ENCODE results near the gene CALD1. TPM values are rescaled to one million over a fixed set of nuclear protein-coding genes. Genes with fewer than 3 reads are reported as not detected.

CALD1 gene, protein sequence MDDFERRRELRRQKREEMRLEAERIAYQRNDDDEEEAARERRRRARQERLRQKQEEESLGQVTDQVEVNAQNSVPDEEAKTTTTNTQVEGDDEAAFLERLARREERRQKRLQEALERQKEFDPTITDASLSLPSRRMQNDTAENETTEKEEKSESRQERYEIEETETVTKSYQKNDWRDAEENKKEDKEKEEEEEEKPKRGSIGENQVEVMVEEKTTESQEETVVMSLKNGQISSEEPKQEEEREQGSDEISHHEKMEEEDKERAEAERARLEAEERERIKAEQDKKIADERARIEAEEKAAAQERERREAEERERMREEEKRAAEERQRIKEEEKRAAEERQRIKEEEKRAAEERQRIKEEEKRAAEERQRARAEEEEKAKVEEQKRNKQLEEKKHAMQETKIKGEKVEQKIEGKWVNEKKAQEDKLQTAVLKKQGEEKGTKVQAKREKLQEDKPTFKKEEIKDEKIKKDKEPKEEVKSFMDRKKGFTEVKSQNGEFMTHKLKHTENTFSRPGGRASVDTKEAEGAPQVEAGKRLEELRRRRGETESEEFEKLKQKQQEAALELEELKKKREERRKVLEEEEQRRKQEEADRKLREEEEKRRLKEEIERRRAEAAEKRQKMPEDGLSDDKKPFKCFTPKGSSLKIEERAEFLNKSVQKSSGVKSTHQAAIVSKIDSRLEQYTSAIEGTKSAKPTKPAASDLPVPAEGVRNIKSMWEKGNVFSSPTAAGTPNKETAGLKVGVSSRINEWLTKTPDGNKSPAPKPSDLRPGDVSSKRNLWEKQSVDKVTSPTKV
- total RNA-seq, result 228 and 258 TPM in 2 replicates

DNA sequence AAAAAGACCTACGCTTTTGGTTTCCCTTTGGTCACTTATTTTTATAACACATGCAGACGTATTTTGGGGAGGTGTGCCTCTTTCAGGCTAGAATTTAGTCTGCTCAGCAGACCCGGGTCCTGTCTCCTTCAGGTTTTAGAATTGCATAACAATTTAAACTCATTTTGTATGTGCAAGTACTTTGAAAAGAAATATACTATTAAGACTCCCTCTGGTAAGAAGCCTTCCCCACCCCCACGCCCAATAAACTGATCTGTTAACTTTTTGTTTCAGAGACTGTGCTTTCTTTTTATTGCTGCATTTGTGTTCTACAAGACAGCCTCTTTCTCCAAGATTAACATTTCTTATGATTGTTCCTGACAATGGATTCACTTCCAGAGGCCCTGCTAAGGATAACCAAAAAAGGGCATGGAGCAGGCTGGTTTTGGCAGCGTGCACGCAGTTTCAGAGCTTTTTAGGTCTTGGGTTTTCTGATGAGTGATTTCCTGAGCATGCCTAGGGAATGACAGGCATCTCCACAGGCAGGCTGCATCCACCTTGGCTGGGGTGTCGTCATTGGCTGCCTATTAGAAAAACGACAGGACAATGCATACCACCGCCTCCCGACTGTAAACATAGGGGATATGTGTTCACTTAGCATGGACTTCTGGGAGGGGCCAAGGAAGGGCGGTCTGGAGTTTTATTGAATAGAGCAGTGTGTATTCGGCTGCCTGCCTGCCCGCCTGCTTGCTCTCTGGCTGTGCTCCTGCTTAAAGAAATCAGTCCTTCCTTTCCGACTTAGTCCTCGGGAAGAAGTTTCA is at the start of gene CALD1:
CALD1 (plus strand) TSS at position 694 of the 800 bp plus-strand sequence. CDS start 88,100 bp downstream, outside the sequence.
- peak; percentile 100 for DNase-seq

DNA sequence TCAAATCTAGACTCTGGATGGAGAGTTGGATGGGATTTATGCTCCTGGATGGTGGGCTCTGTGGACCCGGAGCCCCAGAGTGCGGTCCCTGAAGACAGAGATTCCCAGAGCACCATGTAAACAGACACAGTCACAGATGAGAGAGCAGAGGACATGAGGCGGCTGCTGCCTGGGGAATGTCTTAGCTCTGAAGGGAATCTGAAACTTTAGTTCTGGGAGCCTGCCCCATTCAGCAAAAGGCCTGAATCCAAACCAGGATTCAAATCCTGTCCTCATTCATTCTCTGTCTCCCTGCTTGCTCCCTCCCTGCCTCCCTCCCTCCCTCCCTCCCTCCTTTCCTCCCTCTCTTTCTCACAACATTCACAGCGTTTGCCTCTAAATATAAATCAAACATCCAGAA is 49.5 kb upstream of the CALD1 start:
- no peak for DNase-seq

DNA sequence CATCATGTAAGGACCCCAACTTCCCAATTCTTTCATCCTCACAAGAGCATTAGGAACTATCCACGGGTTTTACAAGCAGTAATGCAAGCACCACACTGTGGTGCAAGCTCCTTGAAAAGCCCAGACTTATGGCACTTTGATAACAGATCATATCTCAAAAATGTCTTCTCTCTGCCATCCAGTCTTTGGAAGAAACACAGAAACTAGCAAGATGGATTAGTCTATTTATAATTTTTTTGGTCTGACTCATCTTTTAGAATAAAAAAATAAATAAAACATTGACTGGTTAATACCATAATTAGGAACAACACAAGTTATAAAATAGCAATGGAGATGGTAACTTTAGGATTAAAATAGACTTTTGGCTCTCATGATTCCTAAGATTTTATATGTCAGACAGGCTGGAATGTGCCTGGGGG is 49.0 kb upstream of the CALD1 start:
- DNase-seq, result no peak

DNA sequence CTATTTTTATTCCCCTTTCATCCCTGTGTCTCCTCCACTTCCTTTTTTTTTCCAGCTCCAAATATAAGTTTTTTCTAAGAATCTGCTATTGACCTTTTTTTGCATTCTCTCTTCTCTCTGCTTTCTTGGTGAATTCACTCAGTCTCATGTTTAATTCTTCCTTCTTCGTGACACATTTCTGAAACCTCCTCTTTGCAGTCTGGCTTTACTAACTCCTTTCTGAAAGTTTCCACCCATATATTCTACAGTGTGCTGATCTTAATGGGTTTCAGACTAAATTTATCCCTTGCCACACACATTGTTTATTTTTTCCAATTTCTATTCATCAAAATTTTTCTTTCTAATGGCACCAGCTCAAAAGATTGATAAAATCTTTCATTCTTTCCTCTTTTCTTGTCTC is 47.8 kb upstream of the CALD1 start:
- DNase-seq, result no peak

DNA sequence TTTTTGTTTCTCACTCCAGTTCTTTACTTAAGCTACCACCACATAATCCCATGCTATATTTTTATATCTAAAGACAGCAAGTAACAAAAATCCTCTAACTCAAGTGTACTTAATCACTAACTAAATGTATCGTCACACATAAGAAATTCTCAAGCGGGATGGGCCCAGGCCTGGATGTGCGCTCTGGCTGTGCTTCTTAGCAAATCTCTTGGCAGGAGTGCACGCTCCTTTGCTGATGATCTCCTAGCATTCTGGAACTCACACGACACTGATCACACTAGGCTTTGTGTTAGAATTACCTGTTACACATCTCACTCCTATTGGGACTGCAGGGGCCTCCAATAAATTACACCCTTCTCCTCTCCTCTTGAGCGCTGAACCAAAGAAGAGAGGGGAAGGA is 46.7 kb upstream of the CALD1 start:
- DNase-seq, result no peak

DNA sequence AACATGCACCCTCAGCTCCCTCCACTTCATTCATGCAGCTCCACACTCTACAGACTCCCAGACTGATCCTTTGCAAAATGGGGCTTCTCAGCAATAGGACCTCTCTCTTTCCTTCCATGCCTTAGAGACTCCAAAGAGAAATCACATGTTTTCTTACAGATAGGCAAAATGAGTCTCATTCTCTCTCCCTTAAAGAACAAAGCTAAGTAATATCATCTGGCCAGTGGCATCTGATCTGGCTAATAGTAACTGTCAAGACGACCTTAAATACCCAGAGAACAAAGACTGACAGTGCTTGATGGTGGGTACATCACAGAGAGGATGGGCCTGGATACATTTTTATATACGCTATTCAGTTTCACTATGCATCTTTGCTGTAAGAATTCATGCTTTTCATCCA is 43.1 kb upstream of the CALD1 start:
- DNase-seq, result no peak

DNA sequence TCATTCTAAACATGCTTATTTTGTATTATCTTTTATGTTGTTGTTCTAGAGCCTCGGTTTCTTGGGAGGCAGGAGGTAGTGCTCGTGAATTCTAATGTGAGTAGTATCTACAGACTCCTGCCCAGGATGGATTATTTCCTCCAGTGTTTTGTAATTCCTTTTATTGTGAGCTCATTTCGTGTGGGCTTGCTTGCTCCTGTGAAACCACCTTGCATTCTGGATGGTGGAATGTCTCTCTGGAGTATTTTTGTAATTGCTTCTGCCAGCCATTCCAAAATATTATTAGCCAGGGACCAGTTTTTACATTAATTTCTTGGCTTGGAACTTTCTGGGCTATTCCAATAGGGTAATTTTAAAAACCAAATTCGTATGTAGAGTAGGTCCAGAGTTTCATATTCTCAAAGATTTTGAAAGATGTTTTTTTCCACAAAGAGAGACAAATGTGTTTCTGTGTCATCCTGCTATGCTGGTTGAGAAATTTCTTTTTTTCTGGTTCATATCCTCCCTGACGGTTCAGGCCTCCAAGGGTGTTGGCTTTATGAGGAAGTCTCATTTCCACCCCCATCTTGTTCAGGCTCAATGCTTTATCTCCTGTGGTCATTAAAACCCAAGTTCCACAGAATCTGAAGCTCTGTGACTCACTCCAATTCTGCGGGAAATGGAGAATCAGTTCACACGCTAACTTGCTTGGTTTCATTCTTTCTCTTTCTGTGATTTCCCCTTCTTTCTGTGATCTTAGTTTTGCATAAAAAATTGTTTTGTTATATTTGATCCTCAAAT is 41.7 kb upstream of the CALD1 start:
- peak; percentile 27 for DNase-seq

DNA sequence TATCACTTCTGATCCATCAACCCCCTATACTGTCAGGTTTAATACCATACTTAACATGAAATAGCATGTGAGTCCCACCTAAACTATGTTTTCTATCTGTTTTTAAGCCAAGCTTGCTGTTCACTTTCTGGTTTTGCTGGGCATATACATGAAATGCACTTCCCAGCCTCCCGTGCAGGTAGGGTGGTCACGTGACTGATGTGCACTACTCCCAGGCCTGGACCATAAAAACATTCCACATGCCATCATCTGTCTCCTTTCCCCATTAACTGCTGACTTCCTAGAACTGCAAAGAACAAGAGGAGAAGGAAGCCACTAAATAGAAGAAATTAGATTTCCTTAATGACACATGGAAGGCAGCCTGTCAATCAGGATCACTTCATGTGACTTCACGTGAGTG is 40.1 kb upstream of the CALD1 start:
- no peak for DNase-seq

DNA sequence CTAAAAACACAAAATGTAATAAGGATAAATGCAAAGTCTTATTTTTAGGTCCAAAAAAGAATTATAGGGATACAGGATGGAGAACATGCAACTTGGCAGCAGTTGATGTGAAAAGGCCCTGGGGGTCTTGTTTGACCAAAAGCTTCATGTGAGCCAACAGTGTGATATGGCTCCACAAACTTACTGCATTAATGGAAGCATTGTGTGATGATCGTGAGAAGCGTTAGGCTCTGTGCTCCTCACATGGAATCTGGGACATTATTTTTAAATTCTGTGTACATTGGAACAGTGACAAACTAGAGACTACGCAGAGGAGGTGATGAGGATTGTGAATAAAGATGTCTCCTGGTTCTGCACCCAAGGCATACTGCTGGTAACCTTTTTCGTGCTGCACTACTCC is 39.1 kb upstream of the CALD1 start:
- DNase-seq, result no peak

DNA sequence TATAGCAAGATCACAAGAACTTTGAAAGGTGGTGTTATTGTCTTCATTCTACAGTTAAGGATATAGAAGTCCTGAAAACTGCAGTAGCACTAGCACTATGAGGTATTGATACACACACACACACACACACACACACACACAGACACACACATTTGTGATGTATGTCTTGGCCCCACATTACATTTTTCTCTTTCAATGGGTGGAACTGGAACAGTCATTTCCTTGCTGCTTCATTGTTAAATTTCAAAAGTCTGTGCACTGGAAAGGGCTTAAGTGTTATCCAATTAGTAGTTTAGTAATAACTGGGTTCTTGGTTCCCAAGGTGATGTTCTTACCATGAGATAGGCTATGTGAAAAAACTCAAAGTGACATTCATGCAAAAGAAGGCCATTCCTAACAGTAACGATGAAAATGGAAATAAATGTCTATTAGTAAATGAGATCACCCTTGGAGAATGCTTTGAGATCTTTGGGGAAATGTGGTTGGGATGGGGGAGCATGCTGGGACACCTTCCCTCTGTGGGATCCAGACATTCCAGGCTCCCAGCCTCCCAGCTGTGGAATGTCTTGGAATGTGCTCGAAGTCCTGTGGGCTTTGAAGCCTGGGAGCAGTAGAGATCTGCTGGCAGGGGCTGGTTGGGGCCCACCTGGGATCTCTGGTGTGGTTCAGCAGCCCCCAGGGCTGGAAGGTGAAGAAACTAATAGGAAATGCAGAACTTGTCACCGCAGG is 37.4 kb upstream of the CALD1 start:
- DNase-seq, result peak; percentile 88

DNA sequence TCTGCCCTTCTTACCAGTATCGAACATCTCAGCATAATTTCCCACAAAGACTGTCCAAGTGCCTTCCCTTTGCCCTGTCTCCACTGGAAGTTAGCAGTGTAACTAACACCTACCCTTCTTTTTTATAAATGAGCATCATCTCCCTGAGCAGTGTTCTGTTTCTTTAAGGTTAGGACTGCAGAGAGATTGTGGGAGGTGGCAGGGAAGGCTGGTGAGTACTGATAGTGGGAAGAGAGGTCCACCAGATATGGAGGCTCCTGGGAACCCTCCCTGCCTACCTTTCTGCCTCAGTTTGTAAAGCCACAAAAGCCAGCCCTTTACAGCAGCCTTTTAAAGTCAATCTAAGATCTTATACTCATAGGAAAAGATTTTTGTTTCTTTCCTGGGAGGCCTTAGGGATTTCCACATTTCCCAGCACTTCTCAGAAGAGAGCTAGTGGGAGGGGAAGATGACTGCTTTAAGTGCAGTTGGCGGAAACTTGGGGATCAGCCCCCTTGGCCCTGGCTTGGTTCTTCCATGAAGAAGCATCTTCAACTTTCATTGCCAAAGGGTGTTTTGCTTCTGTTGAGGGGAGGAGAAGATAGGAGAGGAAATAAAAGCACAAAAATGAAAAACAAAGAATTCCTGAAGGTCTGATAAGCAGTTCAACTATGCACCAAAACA is 36.6 kb upstream of the CALD1 start:
- no peak for DNase-seq

DNA sequence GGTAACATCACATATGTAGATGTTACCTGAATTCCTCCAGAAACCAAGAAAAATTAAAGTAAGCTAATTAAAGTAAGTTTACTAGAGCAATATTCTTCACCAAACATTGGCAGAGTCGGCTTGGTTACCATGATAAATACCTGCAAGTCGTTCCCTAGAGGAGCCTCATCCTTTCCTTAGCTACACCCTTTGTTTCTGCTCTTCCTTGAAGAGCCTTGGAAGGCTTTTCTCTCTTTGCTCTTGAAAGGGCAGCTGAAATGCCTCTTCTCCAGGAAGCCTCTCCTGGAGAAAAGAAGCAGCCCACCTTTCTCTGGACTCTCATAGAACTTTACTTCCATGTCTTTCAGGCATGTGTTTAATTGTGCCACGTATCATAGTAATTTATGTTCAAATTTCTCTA is 34.9 kb upstream of the CALD1 start:
- DNase-seq, result no peak

DNA sequence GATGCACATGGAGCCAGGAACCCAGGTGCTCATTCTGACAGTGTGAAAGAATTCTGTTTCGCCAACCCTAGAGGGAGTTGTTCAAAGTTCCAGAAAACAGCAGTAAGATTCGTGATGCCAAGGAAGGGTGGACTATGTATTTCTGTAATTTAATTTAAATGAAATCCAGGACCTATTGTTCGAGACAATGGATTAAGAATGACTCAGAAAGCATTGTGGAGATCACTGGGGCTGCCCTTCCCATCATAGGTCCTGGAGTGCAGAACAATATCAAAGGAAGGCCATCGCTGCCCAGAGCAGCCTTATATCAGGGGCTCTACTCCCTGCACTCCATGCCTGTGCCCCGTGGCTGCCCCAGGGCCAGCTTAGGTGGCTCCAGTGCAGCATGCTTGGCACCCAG is 32.1 kb upstream of the CALD1 start:
- peak; percentile 74 for DNase-seq

DNA sequence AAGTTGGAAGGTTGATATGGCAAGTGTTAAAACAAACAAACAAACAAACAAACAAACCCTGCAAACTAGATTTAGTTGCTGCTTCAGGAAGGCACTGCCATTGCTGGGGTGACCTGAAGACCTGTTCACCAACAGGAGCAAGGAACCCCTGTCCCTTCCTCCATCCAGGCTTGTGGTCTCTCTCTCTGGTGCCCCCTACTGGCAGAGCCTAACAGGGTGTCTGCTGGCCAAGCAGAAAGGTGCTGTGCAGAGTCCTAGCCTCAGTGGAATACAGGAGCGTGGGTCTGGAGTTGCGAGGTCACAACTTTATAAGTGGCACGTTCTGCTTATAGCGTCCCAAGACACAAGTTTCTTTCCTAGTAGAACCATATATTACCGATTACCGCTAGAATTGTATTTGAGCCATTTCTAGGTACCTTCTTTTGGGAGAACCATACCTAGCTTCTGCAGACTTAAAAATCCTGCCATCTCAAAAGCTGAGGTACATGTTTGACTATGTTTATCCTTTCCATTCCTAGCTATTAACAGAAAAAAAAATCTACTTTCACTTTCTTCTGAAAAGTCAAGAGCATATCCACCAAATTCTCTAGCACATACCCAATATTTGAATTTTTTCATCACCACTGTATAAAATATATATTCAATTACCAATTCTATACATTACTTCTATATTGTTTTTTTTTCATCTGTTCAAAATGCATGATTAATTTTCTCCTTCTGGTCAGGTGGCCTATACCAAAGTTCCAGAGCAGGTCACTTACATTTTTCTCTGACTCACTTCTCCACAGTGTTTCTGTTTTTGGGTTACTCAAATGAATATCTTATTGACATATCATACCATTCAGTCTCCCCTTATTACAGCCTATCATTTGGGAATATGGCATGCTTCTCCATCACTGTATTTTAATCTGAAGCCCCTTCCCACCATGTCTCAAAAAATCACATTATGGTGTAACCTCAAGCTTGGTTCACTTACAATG is 29.1 kb upstream of the CALD1 start:
- DNase-seq, result peak; percentile 73

DNA sequence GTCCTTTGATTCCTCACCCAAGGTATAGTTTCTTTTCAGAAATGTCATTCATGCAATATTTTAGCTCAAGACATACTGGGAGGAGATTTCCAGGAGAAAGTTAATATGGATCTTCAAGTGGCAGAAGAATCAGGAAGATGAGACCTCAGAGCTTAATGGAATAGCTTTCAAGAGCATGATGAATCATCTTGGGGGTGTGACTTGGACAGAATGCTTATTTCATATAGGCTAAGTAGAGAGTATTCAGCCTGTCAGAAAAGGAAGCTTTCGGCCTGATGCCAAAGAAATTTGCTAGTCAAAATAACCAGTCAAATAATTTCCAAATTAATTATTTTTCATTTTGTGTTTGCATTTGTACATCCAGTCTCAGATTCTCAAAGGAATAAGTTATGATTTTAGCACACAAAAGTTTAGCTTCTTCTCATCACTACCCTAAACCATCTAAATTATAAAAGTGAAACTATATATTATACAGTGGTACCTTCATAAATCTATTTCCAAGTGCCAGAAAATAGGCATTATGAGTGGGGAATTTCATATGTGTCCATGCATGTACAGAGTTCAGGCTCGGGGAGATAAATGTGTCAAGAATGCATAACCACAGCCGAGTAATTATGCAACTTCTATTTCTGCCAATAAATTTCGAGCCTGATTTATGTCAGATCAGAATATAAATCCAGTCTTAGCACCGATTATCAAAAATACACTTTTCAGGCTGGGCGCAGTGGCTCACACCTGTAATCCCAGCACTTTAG is 27.3 kb upstream of the CALD1 start:
- peak; percentile 56 for DNase-seq

DNA sequence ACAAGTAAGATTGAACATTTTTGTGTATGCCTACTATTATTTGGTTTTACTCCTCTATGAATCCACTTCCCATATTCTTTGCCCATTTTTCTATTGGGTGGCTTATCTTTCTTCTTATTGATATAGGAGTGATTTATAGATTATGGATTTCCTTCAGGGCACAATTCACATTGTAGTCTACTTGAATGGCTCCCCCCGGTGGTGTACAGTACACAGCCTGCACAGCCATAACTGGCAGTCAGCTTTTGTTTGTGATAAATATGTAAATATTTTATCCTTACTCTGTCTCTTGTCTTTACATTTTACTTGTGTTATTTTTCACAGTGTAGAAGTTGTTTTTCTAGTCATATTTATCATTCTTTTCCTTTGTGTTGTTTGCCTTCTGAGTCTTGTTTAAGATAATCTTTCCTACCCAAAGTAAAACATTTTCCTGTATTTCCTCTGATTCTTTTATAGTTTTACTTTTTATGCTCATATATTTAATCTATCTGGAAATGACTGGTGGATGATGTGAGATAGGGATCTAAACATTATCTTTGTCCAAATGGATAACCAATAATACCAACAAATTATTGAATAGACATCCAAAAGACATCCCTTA is 23.9 kb upstream of the CALD1 start:
- peak; percentile 62 for DNase-seq

DNA sequence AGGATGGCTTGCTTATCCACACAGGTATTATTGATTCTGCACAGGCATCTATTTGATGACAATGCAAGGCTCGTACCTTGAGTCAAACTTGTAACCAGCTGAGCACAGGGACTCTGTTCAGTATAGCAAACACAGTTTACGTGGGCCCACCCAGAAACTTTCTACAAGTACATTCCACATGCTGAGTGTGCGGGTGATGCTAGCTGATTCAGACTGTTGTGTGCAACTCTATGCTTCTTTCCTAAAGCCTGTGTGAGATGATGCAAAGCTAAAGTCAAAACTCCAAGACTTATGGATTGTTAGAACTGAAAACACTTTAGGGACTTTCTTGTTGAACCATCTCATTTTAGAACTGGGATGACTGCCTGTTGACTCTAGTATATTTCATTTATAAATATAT is 21.5 kb upstream of the CALD1 start:
- no peak for DNase-seq

DNA sequence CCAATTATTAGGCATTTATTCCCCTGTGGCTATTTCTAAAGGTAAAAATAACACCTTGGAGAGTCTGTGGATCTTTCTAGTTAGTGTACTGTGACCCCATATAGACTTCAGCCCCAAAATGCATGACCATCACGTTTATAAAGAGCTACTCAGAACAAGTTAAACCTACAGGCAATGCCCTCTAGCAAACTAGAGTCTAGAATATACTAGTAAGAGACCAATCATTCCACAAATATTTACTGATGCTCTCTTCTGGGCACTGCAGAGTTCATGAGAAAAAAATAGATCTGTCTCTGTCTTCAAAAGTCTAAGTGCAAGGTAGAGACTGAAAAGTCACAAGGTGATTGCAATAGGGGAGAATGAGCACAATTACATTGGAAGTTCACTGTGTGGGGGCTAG is 20.5 kb upstream of the CALD1 start:
- no peak for DNase-seq

DNA sequence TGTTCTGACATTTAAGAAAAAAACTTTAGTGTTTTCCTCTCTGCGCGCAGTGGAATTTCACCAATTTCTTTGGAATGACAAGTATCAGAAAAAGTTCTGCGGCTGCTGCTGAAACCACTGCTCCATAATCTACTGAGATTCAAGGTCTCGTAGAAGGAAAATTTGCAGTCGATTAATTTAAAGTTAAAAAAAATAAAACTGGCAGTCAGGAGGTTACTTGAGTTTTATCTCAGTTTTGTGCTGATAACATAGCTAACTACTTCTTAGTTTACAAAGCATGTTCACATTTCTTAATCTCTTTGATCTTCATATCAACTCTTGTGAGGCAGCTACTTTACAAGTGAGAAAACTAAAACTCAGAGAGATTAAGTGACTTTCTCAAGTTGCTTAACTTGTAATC is 18.2 kb upstream of the CALD1 start:
- DNase-seq, result no peak
